Measurements from ENCODE around the gene RGS13. TPM values are rescaled to one million over a fixed set of nuclear protein-coding genes. Genes with fewer than 3 reads are reported as not detected.
A peak's percentile ranks its signal among the peaks of the same experiment; 100 is the strongest.

RGS13 gene
- total and polyA plus RNA-seq, 2 experiments from 2014 or later = not detected

DNA sequence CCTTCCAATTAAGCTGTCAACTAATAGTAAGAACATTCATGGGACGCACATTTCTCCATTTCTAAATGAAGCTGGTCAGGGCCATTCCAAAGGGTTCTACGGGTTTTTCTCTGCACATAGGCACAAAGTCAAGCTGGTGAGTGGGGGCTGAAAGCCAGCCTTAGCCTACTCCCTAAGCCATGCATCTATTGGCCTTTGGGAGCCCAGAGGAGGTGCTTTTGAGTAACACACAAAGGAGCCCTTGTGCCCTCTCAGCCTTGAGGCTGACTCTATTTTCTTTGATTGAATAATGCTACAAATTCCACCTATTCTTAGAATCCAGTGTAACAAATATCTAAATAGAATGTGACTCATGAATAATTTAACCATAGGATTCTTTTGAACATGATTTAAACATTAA is 73.6 kb downstream of the RGS13 start:
- H2AFZ ChIP-seq = peak overlapping the region; percentile 35; the same call in 1 of the 2 replicates
- ATAC-seq (peak; percentile 95), DNase-seq (ENCODE audit: low spot score) (peak; percentile 30)
- Mint-ChIP-seq H3K9me3 (no peaks in the 10 kb centered on the region; the same call in 2 of the 3 replicates), H3K27me3 (ENCODE audit: insufficient read depth, low read depth, poor library complexity) (no peaks in the 10 kb centered on the region), H3K36me3 (ENCODE audit: low read depth) (no peaks in the 10 kb centered on the region), H3K27ac (no peak overlapping the region), H3K4me3 (no peak overlapping the region), H3K4me1 (no peaks in the 10 kb centered on the region)
- no peak overlapping the region for H3K27ac ChIP-seq (ENCODE audit: low read depth)
- no peak overlapping the region for H3K4me3 ChIP-seq
- no peaks in the 10 kb centered on the region for H3K36me3 ChIP-seq (ENCODE audit: insufficient read depth)
- H3K4me2 ChIP-seq = no peak overlapping the region
- TF ChIP-seq EZH2phosphoT487 (IDR thresholded peaks at IDR 0.05; ENCODE audit: unreplicated experiment) = no peak
- TF ChIP-seq NANOG (IDR thresholded peaks at IDR 0.05; ENCODE audit: borderline replicate concordance) = no peak
- TF ChIP-seq, protein P1, sequence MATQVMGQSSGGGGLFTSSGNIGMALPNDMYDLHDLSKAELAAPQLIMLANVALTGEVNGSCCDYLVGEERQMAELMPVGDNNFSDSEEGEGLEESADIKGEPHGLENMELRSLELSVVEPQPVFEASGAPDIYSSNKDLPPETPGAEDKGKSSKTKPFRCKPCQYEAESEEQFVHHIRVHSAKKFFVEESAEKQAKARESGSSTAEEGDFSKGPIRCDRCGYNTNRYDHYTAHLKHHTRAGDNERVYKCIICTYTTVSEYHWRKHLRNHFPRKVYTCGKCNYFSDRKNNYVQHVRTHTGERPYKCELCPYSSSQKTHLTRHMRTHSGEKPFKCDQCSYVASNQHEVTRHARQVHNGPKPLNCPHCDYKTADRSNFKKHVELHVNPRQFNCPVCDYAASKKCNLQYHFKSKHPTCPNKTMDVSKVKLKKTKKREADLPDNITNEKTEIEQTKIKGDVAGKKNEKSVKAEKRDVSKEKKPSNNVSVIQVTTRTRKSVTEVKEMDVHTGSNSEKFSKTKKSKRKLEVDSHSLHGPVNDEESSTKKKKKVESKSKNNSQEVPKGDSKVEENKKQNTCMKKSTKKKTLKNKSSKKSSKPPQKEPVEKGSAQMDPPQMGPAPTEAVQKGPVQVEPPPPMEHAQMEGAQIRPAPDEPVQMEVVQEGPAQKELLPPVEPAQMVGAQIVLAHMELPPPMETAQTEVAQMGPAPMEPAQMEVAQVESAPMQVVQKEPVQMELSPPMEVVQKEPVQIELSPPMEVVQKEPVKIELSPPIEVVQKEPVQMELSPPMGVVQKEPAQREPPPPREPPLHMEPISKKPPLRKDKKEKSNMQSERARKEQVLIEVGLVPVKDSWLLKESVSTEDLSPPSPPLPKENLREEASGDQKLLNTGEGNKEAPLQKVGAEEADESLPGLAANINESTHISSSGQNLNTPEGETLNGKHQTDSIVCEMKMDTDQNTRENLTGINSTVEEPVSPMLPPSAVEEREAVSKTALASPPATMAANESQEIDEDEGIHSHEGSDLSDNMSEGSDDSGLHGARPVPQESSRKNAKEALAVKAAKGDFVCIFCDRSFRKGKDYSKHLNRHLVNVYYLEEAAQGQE (IDR thresholded peaks at IDR 0.05; ENCODE audit: unreplicated experiment) = no peak
- TF ChIP-seq, protein P2, sequence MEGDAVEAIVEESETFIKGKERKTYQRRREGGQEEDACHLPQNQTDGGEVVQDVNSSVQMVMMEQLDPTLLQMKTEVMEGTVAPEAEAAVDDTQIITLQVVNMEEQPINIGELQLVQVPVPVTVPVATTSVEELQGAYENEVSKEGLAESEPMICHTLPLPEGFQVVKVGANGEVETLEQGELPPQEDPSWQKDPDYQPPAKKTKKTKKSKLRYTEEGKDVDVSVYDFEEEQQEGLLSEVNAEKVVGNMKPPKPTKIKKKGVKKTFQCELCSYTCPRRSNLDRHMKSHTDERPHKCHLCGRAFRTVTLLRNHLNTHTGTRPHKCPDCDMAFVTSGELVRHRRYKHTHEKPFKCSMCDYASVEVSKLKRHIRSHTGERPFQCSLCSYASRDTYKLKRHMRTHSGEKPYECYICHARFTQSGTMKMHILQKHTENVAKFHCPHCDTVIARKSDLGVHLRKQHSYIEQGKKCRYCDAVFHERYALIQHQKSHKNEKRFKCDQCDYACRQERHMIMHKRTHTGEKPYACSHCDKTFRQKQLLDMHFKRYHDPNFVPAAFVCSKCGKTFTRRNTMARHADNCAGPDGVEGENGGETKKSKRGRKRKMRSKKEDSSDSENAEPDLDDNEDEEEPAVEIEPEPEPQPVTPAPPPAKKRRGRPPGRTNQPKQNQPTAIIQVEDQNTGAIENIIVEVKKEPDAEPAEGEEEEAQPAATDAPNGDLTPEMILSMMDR (conservative IDR thresholded peaks at IDR 0.05; ENCODE audit: low read depth in 2 of 2) = no peak
- no peak for TF ChIP-seq EZH2 (IDR thresholded peaks at IDR 0.05; ENCODE audit: low read depth, unreplicated experiment)
- TF ChIP-seq ZNF114 (CRISPR knock-in tag; IDR thresholded peaks at IDR 0.05) = no peak
- no peak for TF ChIP-seq STAT1 (IDR thresholded peaks at IDR 0.05; ENCODE audit: unreplicated experiment)
- TF ChIP-seq ZNF331 (CRISPR knock-in tag; IDR thresholded peaks at IDR 0.05; ENCODE audit: low read depth) = no peak
- no peak for TF ChIP-seq CREB1 (CRISPR knock-in tag; IDR thresholded peaks at IDR 0.05; ENCODE audit: low read depth)
- TF ChIP-seq, protein P3, sequence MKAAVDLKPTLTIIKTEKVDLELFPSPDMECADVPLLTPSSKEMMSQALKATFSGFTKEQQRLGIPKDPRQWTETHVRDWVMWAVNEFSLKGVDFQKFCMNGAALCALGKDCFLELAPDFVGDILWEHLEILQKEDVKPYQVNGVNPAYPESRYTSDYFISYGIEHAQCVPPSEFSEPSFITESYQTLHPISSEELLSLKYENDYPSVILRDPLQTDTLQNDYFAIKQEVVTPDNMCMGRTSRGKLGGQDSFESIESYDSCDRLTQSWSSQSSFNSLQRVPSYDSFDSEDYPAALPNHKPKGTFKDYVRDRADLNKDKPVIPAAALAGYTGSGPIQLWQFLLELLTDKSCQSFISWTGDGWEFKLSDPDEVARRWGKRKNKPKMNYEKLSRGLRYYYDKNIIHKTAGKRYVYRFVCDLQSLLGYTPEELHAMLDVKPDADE (IDR thresholded peaks at IDR 0.05) = no peak
- TF ChIP-seq, protein P4, sequence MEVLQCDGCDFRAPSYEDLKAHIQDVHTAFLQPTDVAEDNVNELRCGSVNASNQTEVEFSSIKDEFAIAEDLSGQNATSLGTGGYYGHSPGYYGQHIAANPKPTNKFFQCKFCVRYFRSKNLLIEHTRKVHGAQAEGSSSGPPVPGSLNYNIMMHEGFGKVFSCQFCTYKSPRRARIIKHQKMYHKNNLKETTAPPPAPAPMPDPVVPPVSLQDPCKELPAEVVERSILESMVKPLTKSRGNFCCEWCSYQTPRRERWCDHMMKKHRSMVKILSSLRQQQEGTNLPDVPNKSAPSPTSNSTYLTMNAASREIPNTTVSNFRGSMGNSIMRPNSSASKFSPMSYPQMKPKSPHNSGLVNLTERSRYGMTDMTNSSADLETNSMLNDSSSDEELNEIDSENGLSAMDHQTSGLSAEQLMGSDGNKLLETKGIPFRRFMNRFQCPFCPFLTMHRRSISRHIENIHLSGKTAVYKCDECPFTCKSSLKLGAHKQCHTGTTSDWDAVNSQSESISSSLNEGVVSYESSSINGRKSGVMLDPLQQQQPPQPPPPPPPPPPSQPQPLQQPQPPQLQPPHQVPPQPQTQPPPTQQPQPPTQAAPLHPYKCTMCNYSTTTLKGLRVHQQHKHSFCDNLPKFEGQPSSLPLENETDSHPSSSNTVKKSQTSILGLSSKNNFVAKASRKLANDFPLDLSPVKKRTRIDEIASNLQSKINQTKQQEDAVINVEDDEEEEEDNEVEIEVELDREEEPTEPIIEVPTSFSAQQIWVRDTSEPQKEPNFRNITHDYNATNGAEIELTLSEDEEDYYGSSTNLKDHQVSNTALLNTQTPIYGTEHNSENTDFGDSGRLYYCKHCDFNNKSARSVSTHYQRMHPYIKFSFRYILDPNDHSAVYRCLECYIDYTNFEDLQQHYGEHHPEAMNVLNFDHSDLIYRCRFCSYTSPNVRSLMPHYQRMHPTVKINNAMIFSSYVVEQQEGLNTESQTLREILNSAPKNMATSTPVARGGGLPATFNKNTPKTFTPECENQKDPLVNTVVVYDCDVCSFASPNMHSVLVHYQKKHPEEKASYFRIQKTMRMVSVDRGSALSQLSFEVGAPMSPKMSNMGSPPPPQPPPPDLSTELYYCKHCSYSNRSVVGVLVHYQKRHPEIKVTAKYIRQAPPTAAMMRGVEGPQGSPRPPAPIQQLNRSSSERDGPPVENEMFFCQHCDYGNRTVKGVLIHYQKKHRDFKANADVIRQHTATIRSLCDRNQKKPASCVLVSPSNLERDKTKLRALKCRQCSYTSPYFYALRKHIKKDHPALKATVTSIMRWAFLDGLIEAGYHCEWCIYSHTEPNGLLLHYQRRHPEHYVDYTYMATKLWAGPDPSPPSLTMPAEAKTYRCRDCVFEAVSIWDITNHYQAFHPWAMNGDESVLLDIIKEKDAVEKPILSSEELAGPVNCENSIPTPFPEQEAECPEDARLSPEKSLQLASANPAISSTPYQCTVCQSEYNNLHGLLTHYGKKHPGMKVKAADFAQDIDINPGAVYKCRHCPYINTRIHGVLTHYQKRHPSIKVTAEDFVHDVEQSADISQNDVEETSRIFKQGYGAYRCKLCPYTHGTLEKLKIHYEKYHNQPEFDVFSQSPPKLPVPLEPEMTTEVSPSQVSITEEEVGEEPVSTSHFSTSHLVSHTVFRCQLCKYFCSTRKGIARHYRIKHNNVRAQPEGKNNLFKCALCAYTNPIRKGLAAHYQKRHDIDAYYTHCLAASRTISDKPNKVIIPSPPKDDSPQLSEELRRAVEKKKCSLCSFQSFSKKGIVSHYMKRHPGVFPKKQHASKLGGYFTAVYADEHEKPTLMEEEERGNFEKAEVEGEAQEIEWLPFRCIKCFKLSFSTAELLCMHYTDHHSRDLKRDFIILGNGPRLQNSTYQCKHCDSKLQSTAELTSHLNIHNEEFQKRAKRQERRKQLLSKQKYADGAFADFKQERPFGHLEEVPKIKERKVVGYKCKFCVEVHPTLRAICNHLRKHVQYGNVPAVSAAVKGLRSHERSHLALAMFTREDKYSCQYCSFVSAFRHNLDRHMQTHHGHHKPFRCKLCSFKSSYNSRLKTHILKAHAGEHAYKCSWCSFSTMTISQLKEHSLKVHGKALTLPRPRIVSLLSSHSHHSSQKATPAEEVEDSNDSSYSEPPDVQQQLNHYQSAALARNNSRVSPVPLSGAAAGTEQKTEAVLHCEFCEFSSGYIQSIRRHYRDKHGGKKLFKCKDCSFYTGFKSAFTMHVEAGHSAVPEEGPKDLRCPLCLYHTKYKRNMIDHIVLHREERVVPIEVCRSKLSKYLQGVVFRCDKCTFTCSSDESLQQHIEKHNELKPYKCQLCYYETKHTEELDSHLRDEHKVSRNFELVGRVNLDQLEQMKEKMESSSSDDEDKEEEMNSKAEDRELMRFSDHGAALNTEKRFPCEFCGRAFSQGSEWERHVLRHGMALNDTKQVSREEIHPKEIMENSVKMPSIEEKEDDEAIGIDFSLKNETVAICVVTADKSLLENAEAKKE (CRISPR knock-in tag; IDR thresholded peaks at IDR 0.05) = no peak
- TF ChIP-seq JUNB (IDR thresholded peaks at IDR 0.05; ENCODE audit: unreplicated experiment) = no peak
- no peak for TF ChIP-seq POLR2AphosphoS5 (IDR thresholded peaks at IDR 0.05; ENCODE audit: low read depth)
- H3F3A ChIP-seq (replicated peaks; ENCODE audit: low read depth) = no peaks in the 10 kb centered on the region
- H3K27me3 ChIP-seq (ENCODE audit: insufficient read depth) = no peaks in the 10 kb centered on the region
- H3K4me1 ChIP-seq (ENCODE audit: insufficient read depth) = no peaks in the 10 kb centered on the region
- no peaks in the 10 kb centered on the region for H4K20me1 ChIP-seq (replicated peaks; ENCODE audit: insufficient read depth)
- no peaks in the 10 kb centered on the region for H3K9me2 ChIP-seq (ENCODE audit: insufficient read depth)
- H3K79me2 ChIP-seq (replicated peaks; ENCODE audit: insufficient read depth) = no peaks in the 10 kb centered on the region
